ENCODE data around the gene DIPK1A. TPM values are rescaled to one million over a fixed set of nuclear protein-coding genes. Genes with fewer than 3 reads are reported as not detected.

DIPK1A gene
- total RNA-seq, 1 donor from 2014 or later: 7.9 TPM

DNA sequence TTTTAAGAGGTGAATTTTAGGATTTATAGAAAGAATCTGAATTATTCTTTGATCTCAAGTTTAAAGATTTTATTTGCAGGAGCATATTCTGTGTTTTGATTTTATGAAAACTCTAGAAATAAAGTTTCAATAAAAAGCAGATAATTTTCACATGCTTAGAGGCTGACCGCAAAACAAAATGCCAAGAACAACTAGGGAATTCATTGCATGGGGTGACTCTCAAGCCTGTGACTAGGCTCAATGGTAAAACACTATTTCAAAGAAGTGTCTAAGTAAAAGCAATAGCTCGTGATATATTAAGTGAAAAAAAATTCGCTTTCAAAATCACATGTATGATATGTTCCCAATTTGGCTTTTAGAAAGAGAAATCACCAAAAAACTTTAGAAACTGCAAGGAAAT is 79.9 kb downstream of the DIPK1A start:
- Histone ChIP-seq H3K27me3 (no peaks in the 10 kb centered on the region), H3K36me3 (no peaks in the 10 kb centered on the region), H3K9me3 (no peaks in the 10 kb centered on the region), H3K4me3 (no peak overlapping the region), H3K27ac (no peak overlapping the region), H3K4me1 (no peaks in the 10 kb centered on the region)
- intact Hi-C loops (cut with DNase I): no loop called here
- DNase-seq (ENCODE audit: extremely low spot score in 2 of 2): no peak
- TF ChIP-seq POLR2AphosphoS5 (IDR thresholded peaks at IDR 0.05; ENCODE audit: insufficient read depth in 1 of 2, low read depth in 1 of 2): no peak
- TF ChIP-seq POLR2A (IDR thresholded peaks at IDR 0.05): no peak
- TF ChIP-seq, protein P1, sequence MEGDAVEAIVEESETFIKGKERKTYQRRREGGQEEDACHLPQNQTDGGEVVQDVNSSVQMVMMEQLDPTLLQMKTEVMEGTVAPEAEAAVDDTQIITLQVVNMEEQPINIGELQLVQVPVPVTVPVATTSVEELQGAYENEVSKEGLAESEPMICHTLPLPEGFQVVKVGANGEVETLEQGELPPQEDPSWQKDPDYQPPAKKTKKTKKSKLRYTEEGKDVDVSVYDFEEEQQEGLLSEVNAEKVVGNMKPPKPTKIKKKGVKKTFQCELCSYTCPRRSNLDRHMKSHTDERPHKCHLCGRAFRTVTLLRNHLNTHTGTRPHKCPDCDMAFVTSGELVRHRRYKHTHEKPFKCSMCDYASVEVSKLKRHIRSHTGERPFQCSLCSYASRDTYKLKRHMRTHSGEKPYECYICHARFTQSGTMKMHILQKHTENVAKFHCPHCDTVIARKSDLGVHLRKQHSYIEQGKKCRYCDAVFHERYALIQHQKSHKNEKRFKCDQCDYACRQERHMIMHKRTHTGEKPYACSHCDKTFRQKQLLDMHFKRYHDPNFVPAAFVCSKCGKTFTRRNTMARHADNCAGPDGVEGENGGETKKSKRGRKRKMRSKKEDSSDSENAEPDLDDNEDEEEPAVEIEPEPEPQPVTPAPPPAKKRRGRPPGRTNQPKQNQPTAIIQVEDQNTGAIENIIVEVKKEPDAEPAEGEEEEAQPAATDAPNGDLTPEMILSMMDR (IDR thresholded peaks at IDR 0.05): no peak

DNA sequence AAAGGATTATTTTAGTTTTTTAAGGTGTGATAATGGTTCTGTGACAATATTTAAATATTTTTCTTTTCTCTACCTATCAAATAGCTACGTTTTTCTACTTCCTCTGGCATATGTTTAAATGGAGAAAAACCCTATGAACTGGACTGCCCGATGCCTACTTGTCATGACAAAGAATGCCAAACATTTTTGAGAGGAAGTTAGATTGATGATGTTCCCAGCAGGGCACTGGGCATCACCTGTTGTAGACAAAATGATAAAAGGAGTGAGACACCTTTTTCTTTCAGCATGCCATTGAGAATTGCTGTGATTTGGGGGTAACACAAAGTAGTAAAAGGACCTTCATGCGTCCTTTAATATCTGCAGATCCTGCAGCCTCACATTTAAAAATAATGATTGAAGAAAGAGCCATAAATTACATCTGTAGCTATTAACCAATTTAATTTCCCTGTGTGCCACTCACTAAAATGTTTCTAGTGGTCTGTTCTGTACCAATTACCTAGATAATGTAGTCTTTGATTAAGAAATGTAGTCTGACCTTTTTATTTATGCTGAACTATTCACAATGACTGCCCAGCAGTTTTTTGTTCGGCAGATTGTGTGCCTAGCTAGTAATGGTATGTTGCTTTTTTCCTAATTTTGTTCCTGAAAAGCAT is 81.8 kb downstream of the DIPK1A start:
- Histone ChIP-seq H3K9me3 (no peaks in the 10 kb centered on the region), H3K27me3 (no peaks in the 10 kb centered on the region), H3K36me3 (no peaks in the 10 kb centered on the region), H3K4me1 (no peaks in the 10 kb centered on the region), H3K27ac (no peak overlapping the region), H3K4me3 (no peak overlapping the region)
- intact Hi-C loops (cut with DNase I): no loop called here
- TF ChIP-seq POLR2A (IDR thresholded peaks at IDR 0.05) (no peak), POLR2AphosphoS5 (IDR thresholded peaks at IDR 0.05; ENCODE audit: insufficient read depth in 1 of 2, low read depth in 1 of 2) (no peak)
- TF ChIP-seq, protein P1 (IDR thresholded peaks at IDR 0.05): no peak
- DNase-seq (ENCODE audit: extremely low spot score in 2 of 2): no peak

DNA sequence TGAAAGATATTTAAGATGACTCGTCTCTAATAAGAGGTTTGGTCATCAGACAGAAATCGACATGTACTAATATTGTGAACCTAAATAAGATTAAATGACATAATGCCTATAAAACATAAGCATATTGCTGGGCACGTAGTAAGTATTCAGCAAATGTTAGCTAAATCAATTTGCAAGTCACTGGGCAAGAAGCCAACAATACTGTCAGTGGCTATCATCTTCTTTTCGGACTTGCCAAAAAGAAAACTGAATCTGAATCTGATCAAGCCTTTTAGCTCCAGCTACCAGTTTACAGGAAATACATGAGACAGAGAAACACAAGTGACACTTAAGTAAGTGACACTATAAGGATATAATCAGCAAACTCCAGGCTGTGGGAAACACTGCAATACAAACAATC is 83.5 kb downstream of the DIPK1A start:
- no peaks in the 10 kb centered on the region for H3K4me1 ChIP-seq
- TF ChIP-seq POLR2AphosphoS5 (IDR thresholded peaks at IDR 0.05; ENCODE audit: insufficient read depth in 1 of 2, low read depth in 1 of 2) (no peak), POLR2A (IDR thresholded peaks at IDR 0.05) (no peak)
- TF ChIP-seq, protein P1 (IDR thresholded peaks at IDR 0.05): no peak
- H3K27ac ChIP-seq: no peak overlapping the region
- H3K36me3 ChIP-seq: no peaks in the 10 kb centered on the region
- H3K4me3 ChIP-seq: no peak overlapping the region
- DNase-seq (ENCODE audit: extremely low spot score in 2 of 2): no peak
- H3K9me3 ChIP-seq: no peaks in the 10 kb centered on the region
- intact Hi-C loops (cut with DNase I): no loop called here
- no peaks in the 10 kb centered on the region for H3K27me3 ChIP-seq

DNA sequence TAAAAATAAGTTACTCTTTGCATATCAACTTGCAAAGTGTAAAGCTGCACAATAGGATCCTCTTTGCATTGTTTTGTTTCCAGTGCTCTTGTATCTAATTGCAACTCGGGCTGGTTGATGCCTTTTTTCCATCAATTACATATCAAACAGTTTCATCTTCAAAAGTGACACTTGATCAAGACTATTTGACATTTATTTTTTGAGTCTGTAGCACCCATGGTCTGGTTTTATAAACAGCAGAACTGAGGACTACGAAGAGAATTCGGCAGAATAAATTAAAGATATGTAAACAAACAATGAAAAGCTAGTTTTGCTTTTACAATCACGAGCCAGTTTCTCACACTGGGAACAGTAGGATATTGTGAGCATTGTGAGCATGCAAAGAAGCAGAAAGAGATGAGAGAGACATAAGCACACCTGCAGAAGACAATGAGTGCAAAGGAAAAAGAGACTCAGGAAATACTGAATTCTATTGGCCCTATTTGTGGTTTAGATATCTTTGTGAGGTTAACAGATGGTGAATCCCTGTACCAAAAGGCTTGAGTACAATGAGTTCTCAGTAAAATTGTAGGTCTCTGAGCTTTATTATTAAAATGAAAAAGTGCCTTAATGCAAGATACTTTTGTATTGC is 84.1 kb downstream of the DIPK1A start:
- DNase-seq (ENCODE audit: extremely low spot score in 2 of 2): no peak
- H3K4me3 ChIP-seq: no peak overlapping the region
- TF ChIP-seq POLR2AphosphoS5 (IDR thresholded peaks at IDR 0.05; ENCODE audit: insufficient read depth in 1 of 2, low read depth in 1 of 2) (no peak), POLR2A (IDR thresholded peaks at IDR 0.05) (no peak)
- TF ChIP-seq, protein P1 (IDR thresholded peaks at IDR 0.05): no peak
- H3K36me3 ChIP-seq: no peaks in the 10 kb centered on the region
- no peaks in the 10 kb centered on the region for H3K4me1 ChIP-seq
- intact Hi-C loops (cut with DNase I): no loop called here
- H3K9me3 ChIP-seq: no peaks in the 10 kb centered on the region
- H3K27ac ChIP-seq: no peak overlapping the region
- no peaks in the 10 kb centered on the region for H3K27me3 ChIP-seq

DNA sequence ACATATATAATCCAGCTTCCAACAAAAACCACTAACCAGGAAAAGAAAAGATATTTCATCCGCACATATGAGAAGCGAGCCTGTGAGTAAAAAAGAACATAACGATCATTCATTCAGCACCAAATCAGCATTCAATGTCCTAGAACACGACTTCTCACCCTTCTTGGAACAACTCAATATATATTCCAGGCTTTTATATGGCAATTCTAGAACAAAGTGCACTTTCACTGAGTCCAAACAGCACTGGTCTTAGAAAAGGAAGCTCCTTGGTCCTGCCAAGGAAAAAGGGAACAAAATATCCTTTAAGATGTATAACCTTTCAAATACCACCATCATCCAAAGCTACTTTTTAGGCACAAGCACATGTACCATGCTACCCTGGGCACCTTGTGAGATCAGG is 84.9 kb downstream of the DIPK1A start:
- H3K36me3 ChIP-seq: no peaks in the 10 kb centered on the region
- no peak overlapping the region for H3K4me3 ChIP-seq
- TF ChIP-seq POLR2AphosphoS5 (IDR thresholded peaks at IDR 0.05; ENCODE audit: insufficient read depth in 1 of 2, low read depth in 1 of 2) (no peak), POLR2A (IDR thresholded peaks at IDR 0.05) (no peak)
- TF ChIP-seq, protein P1 (IDR thresholded peaks at IDR 0.05): no peak
- H3K27me3 ChIP-seq: no peaks in the 10 kb centered on the region
- DNase-seq (ENCODE audit: extremely low spot score in 2 of 2): no peak
- intact Hi-C loops (cut with DNase I): no loop called here
- no peak overlapping the region for H3K27ac ChIP-seq
- no peaks in the 10 kb centered on the region for H3K4me1 ChIP-seq
- H3K9me3 ChIP-seq: no peaks in the 10 kb centered on the region
